HCT116 (cell line): ENCODE data around the gene PIGN. TPM values are rescaled to one million over a fixed set of nuclear protein-coding genes. Genes with fewer than 3 reads are reported as not detected.

Experiments
- ATAC-seq: fragments of 200-7000 bp; cut with Tn5 transposase; 2 replicates; pipeline ENCODE4 v1.9.1; 2020; ENCODE audit warnings: mild to moderate bottlenecking, moderate library complexity
- BruUV-seq: library from RNA; stranded (reverse); fragments of 400-500 nt; replicated peaks from 2 replicates; lab custom pipeline; 2021; lab: Mats Ljungman, UMichigan
- CTCF ChIA-PET: fragments of 300-600 bp; sonication (Branson Sonifier 250); formaldehyde crosslinking; loops from one replicate; lab custom pipeline; 2021; ENCODE audit warnings: antibody characterized with exemption; lab: Charles Lee
- POLR2A ChIA-PET: fragments of 300-600, 350-600 bp; sonication (Branson Sonifier 250); formaldehyde crosslinking; loops from one replicate; lab custom pipeline; 2021; ENCODE audit warnings: antibody characterized with exemption; lab: Charles Lee
- RAD21 ChIA-PET, 2 experiments: fragments of 300-600 bp; sonication (Branson Sonifier 250); formaldehyde crosslinking; loops; one replicate each; lab custom pipeline; 2023; ENCODE audit warnings: low total read pairs in 2 of 2; ENCODE audit not compliant: uncharacterized antibody in 2 of 2, unreplicated experiment in 2 of 2, low non-redundant PET in 1 of 2; lab: Charles Lee
- DNase-seq: peaks from one replicate; pipeline ENCODE4 v3.0.0-alpha.2; 2010; ENCODE audit warnings: low read depth, low spot score
- H2AFZ ChIP-seq: fragments of 200-600 bp; shearing (Covaris generic), sonication (generic); 2 replicates; pipeline ENCODE4 v1.6.1; 2017; ENCODE audit warnings: low read depth, mixed run types, mixed read lengths, antibody characterized with exemption, low read length; ENCODE audit not compliant: poor library complexity, severe bottlenecking
- H3K27ac ChIP-seq: 2 replicates; pipeline ENCODE4 v1.5.1; 2012; ENCODE audit warnings: low read depth, low read length
- H3K27me3 ChIP-seq: fragments of 200-600 bp; sonication (generic); 2 replicates; pipeline ENCODE4 v1.6.1; 2016; ENCODE audit warnings: mixed run types, low read length, mixed read lengths; ENCODE audit not compliant: insufficient read depth
- H3K36me3 ChIP-seq, 2 experiments: fragments of 200-500 bp in 1 of 2; fragments of 200-600 bp in 1 of 2; sonication (Bioruptor generic) in 1 of 2; sonication (generic) in 1 of 2; 2 replicates each; pipeline versions ENCODE4 v1.5.1 to v1.6.1; 2014 to 2016; ENCODE audit warnings: low read length in 2 of 2, inconsistent platforms in 1 of 2, mixed read lengths in 1 of 2, mixed run types in 1 of 2; ENCODE audit not compliant: insufficient read depth in 2 of 2, control insufficient read depth in 1 of 2
- H3K4me1 ChIP-seq, 2 experiments: fragments of 200-600 bp in 1 of 2; sonication (generic) in 1 of 2; 2 replicates each; pipeline versions ENCODE4 v1.5.1 to v1.6.1; 2012 to 2017; ENCODE audit warnings: low read length in 2 of 2, inconsistent platforms in 1 of 2, mild to moderate bottlenecking in 1 of 2, mixed read lengths in 1 of 2, mixed run types in 1 of 2, moderate library complexity in 1 of 2; ENCODE audit not compliant: insufficient read depth in 2 of 2, control insufficient read depth in 1 of 2
- H3K4me2 ChIP-seq: fragments of 200-600 bp; sonication (generic); 2 replicates; pipeline ENCODE4 v1.6.1; 2017; ENCODE audit warnings: mixed run types, low read length, mixed read lengths
- H3K4me3 ChIP-seq, 2 experiments: fragments of 200-600 bp in 1 of 2; sonication (generic) in 1 of 2; replicated peaks in 1 of 2; 2 replicates each; pipeline ENCODE4 v1.5.1; 2011 to 2016; ENCODE audit warnings: low read length in 2 of 2, control low read depth in 1 of 2, low read depth in 1 of 2, mild to moderate bottlenecking in 1 of 2, mixed read lengths in 1 of 2, mixed run types in 1 of 2
- H3K79me2 ChIP-seq: fragments of 200-600 bp; sonication (generic); 2 replicates; pipeline ENCODE4 v1.6.1; 2017; ENCODE audit warnings: mild to moderate bottlenecking, mixed run types, low read length, moderate library complexity, mixed read lengths; ENCODE audit not compliant: insufficient read depth
- H3K9ac ChIP-seq: fragments of 200-600 bp; sonication (generic); 2 replicates; pipeline ENCODE4 v1.6.1; 2016; ENCODE audit warnings: low read length, mixed read lengths
- H3K9me2 ChIP-seq: fragments of 200-600 bp; sonication (generic), shearing (Covaris generic); 2 replicates; pipeline ENCODE4 v1.6.1; 2017; ENCODE audit warnings: mixed run types, mild to moderate bottlenecking, moderate library complexity; ENCODE audit not compliant: insufficient read depth
- H3K9me3 ChIP-seq, 2 experiments: fragments of 200-500 bp in 1 of 2; fragments of 200-600 bp in 1 of 2; sonication (Bioruptor generic) in 1 of 2; sonication (generic) in 1 of 2; 2 replicates each; pipeline ENCODE4 v1.6.1; 2014 to 2017; ENCODE audit warnings: low read length in 2 of 2, mixed read lengths in 2 of 2, inconsistent platforms in 1 of 2, low read depth in 1 of 2, mild to moderate bottlenecking in 1 of 2, mixed run types in 1 of 2, moderate library complexity in 1 of 2; ENCODE audit not compliant: control insufficient read depth in 1 of 2, insufficient read depth in 1 of 2
- H4K20me1 ChIP-seq: fragments of 200-600 bp; sonication (generic), shearing (Covaris generic); 2 replicates; pipeline ENCODE4 v1.6.1; 2017; ENCODE audit warnings: mixed run types, mild to moderate bottlenecking, moderate library complexity; ENCODE audit not compliant: insufficient read depth
- CBX3 ChIP-seq: IDR thresholded peaks from 2 replicates; pipeline ENCODE4 v1.6.1; 2012; ENCODE audit warnings: low read depth
- CEBPB ChIP-seq: IDR thresholded peaks from 2 replicates; pipeline ENCODE4 v1.6.1; 2012; ENCODE audit warnings: low read depth
- EGR1 ChIP-seq: IDR thresholded peaks from 2 replicates; pipeline ENCODE4 v1.6.1; 2012; ENCODE audit warnings: low read depth
- ELF1 ChIP-seq: IDR thresholded peaks from 2 replicates; pipeline ENCODE4 v1.6.1; 2012; ENCODE audit warnings: low read depth, borderline replicate concordance
- EZH2 ChIP-seq: fragments of 200-600 bp; sonication (generic); IDR thresholded peaks from 2 replicates; pipeline ENCODE4 v1.6.1; 2017; ENCODE audit warnings: antibody characterized with exemption, mixed run types
- EZH2phosphoT487 ChIP-seq: fragments of 200-600 bp; IDR thresholded peaks from 2 replicates; pipeline ENCODE4 v1.6.1; 2018; ENCODE audit warnings: antibody characterized with exemption, borderline replicate concordance
- FOSL1 ChIP-seq: IDR thresholded peaks from 2 replicates; pipeline ENCODE4 v1.6.1; 2012; ENCODE audit warnings: low read depth
- JUND ChIP-seq: IDR thresholded peaks from 2 replicates; pipeline ENCODE4 v1.6.1; 2012
- POLR2A ChIP-seq: IDR thresholded peaks from 2 replicates; pipeline ENCODE4 v1.7.0; 2011; ENCODE audit warnings: borderline replicate concordance; ENCODE audit not compliant: insufficient read depth, insufficient read length; ENCODE audit errors: extremely low read depth
- POLR2AphosphoS5 ChIP-seq: IDR thresholded peaks from 2 replicates; pipeline ENCODE4 v1.6.1; 2011; ENCODE audit warnings: mild to moderate bottlenecking, low read depth, low read length, moderate library complexity
- RAD21 ChIP-seq: IDR thresholded peaks from 2 replicates; pipeline ENCODE4 v1.6.1; 2012; ENCODE audit warnings: low read depth, mild to moderate bottlenecking
- SIN3A ChIP-seq: IDR thresholded peaks from 2 replicates; pipeline ENCODE4 v1.6.1; 2012; ENCODE audit warnings: low read depth
- SRF ChIP-seq: IDR thresholded peaks from 2 replicates; pipeline ENCODE4 v1.6.1; 2012; ENCODE audit warnings: low read depth
- TCF7L2 ChIP-seq: IDR thresholded peaks from 2 replicates; pipeline ENCODE4 v1.7.0; 2011; ENCODE audit warnings: borderline replicate concordance, inconsistent platforms; ENCODE audit not compliant: insufficient read depth, insufficient read length; ENCODE audit errors: extremely low read depth
- YY1 ChIP-seq: IDR thresholded peaks from 2 replicates; pipeline ENCODE4 v1.6.1; 2011; ENCODE audit warnings: low read length, low read depth, moderate library complexity, mild to moderate bottlenecking; ENCODE audit not compliant: insufficient replicate concordance; ENCODE audit errors: extremely low read depth
- ZFX ChIP-seq: fragments of 450-650 bp; IDR thresholded peaks from 2 replicates; pipeline ENCODE4 v1.6.1; 2017
- ZNF274 ChIP-seq: fragments of 200-500 bp; sonication (Bioruptor generic); IDR thresholded peaks from 2 replicates; pipeline ENCODE4 v1.6.1; 2014; ENCODE audit warnings: mild to moderate bottlenecking, low read depth, low read length, inconsistent platforms
- intact Hi-C: fragments of 100-400 bp; cut with micrococcal nuclease; formaldehyde crosslinking; loops from 2 replicates; pipeline ENCODE4 v1.10.0; 2022
- total RNA-seq: library from RNA; stranded (reverse); gene quantifications from one replicate; pipeline ENCODE4 v1.2.1, GENCODE V29; 2021; ENCODE audit not compliant: unreplicated experiment
- TF ChIP-seq, protein P1 (sequence below), 3 experiments: fragments of 200-600 bp in 1 of 3; sonication (generic) in 1 of 3; IDR thresholded peaks in 2 of 3; conservative IDR thresholded peaks in 1 of 3; 2 replicates each; pipeline ENCODE4 v1.5.1; 2012 to 2017; ENCODE audit warnings: low read depth in 2 of 3, low read length in 2 of 3, antibody characterized with exemption in 1 of 3, borderline replicate concordance in 1 of 3, control low read depth in 1 of 3, mild to moderate bottlenecking in 1 of 3, mixed read lengths in 1 of 3, mixed run types in 1 of 3, moderate library complexity in 1 of 3; ENCODE audit not compliant: insufficient read depth in 1 of 3
- TF ChIP-seq, protein P2 (sequence below): IDR thresholded peaks from 2 replicates; pipeline ENCODE4 v1.6.1; 2012
- TF ChIP-seq, protein P3 (sequence below): IDR thresholded peaks from 2 replicates; pipeline ENCODE4 v1.6.1; 2012; ENCODE audit warnings: low read depth

The PIGN gene
- total RNA-seq, 1 experiment from 2014 or later, result 12.2 TPM

DNA sequence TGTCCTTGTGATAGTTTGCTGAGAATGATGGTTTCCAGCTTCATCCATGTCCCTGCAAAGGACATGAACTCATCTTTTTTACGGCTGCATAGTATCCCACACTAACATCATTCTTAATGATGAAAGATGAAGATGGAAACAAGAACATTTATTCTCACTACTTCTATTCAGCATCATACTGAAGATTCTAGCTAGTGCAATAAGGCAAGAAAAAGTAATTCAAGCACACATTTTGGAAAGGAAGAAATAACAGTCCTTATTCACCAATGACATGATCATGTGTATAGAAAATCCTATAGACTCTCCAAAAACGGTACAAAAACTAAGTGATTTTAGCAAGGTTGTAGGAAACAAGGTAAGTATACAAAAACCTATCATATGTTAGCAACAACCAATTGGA lies 37.4 kb upstream of the PIGN start:
- Histone ChIP-seq H3K9ac (no peak overlapping the region), H3K27me3 (no peaks in the 10 kb centered on the region), H3K27ac (no peak overlapping the region), H3K4me3 (no peak overlapping the region), H3K36me3 (peaks cover 3 to 11% of the 10 kb centered on the region in 2 experiments; a peak in 2 of 4 replicates), H3K4me2 (no peak overlapping the region), H3K9me3 (no peaks in the 10 kb centered on the region; a peak in 1 of 4 replicates), H3K9me2 (no peaks in the 10 kb centered on the region), H3K79me2 (no peaks in the 10 kb centered on the region), H2AFZ (no peak overlapping the region), H4K20me1 (no peaks in the 10 kb centered on the region), H3K4me1 (no peaks in the 10 kb centered on the region)
- ATAC-seq (no peak), DNase-seq (no peak)
- ChIA-PET POLR2A (no interaction called here), CTCF (no interaction called here), RAD21 (no interaction called here)
- BruUV-seq, result no TSS peak
- TF ChIP-seq FOSL1 (no peak), CEBPB (no peak), POLR2AphosphoS5 (no peak), CBX3 (no peak), YY1 (no peak), EZH2phosphoT487 (no peak), RAD21 (no peak), EGR1 (no peak), TCF7L2 (no peak), EZH2 (no peak), SIN3A (no peak), SRF (no peak), JUND (no peak), ZFX (no peak), ZNF274 (no peak), ELF1 (no peak), POLR2A (no peak)
- TF ChIP-seq, protein P1, sequence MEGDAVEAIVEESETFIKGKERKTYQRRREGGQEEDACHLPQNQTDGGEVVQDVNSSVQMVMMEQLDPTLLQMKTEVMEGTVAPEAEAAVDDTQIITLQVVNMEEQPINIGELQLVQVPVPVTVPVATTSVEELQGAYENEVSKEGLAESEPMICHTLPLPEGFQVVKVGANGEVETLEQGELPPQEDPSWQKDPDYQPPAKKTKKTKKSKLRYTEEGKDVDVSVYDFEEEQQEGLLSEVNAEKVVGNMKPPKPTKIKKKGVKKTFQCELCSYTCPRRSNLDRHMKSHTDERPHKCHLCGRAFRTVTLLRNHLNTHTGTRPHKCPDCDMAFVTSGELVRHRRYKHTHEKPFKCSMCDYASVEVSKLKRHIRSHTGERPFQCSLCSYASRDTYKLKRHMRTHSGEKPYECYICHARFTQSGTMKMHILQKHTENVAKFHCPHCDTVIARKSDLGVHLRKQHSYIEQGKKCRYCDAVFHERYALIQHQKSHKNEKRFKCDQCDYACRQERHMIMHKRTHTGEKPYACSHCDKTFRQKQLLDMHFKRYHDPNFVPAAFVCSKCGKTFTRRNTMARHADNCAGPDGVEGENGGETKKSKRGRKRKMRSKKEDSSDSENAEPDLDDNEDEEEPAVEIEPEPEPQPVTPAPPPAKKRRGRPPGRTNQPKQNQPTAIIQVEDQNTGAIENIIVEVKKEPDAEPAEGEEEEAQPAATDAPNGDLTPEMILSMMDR (IDR thresholded peaks at IDR 0.05 in 2 of 3, conservative IDR thresholded peaks at IDR 0.05 in 1 of 3; ENCODE audit: borderline replicate concordance in 1 of 3, insufficient read depth in 1 of 3, low read depth in 2 of 3, low read length in 2 of 3), result no peak
- TF ChIP-seq, protein P2, sequence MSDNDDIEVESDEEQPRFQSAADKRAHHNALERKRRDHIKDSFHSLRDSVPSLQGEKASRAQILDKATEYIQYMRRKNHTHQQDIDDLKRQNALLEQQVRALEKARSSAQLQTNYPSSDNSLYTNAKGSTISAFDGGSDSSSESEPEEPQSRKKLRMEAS, result no peak
- TF ChIP-seq, protein P3, sequence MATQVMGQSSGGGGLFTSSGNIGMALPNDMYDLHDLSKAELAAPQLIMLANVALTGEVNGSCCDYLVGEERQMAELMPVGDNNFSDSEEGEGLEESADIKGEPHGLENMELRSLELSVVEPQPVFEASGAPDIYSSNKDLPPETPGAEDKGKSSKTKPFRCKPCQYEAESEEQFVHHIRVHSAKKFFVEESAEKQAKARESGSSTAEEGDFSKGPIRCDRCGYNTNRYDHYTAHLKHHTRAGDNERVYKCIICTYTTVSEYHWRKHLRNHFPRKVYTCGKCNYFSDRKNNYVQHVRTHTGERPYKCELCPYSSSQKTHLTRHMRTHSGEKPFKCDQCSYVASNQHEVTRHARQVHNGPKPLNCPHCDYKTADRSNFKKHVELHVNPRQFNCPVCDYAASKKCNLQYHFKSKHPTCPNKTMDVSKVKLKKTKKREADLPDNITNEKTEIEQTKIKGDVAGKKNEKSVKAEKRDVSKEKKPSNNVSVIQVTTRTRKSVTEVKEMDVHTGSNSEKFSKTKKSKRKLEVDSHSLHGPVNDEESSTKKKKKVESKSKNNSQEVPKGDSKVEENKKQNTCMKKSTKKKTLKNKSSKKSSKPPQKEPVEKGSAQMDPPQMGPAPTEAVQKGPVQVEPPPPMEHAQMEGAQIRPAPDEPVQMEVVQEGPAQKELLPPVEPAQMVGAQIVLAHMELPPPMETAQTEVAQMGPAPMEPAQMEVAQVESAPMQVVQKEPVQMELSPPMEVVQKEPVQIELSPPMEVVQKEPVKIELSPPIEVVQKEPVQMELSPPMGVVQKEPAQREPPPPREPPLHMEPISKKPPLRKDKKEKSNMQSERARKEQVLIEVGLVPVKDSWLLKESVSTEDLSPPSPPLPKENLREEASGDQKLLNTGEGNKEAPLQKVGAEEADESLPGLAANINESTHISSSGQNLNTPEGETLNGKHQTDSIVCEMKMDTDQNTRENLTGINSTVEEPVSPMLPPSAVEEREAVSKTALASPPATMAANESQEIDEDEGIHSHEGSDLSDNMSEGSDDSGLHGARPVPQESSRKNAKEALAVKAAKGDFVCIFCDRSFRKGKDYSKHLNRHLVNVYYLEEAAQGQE, result no peak
- intact Hi-C loops, result no loop called here
